HepG2 (cell line): Measurements from ENCODE around the gene MYL1. TPM values are rescaled to one million over a fixed set of nuclear protein-coding genes. Genes with fewer than 3 reads are reported as not detected.

Experiments
- ATAC-seq: fragments of 200-7000 bp; cut with Tn5 transposase; 3 replicates; pipeline ENCODE4 v1.9.1; 2020; ENCODE audit warnings: mild to moderate bottlenecking, moderate library complexity
- BruUV-seq: library from RNA; stranded (reverse); fragments of 400-500 nt; replicated peaks from 2 replicates; lab custom pipeline; 2021; lab: Mats Ljungman, UMichigan
- CTCF ChIA-PET: fragments of 300-600 bp; formaldehyde crosslinking; extraction: SDS; loops from one replicate; lab custom pipeline; 2021; ENCODE audit warnings: low total read pairs, inconsistent platforms, low intra/inter-chr PET ratio; lab: Yijun Ruan, JAX
- POLR2A ChIA-PET: fragments of 350-600 bp; sonication (Branson Sonifier 250); formaldehyde crosslinking; loops from one replicate; lab custom pipeline; 2020; ENCODE audit warnings: antibody characterized with exemption, inconsistent platforms; lab: Yijun Ruan, JAX
- DNase-seq: peaks from one replicate; pipeline ENCODE4 v3.0.0-alpha.2; 2015; ENCODE audit warnings: low spot score
- FAIRE-seq: peaks from 3 replicates; lab custom pipeline; 2011; peaks lifted over from hg19 to GRCh38; lab: Jason Lieb, UNC
- H2AFZ ChIP-seq: one replicate; pipeline ENCODE4 v1.6.1; 2011; ENCODE audit warnings: low read length, inconsistent platforms
- H3K27ac ChIP-seq: fragments of 300-600 bp; 3 replicates; pipeline ENCODE4 v1.8.0; 2011; ENCODE audit warnings: mixed run types, mild to moderate bottlenecking, mixed read lengths, low read length, inconsistent platforms; ENCODE audit not compliant: insufficient read depth; ENCODE audit errors: extremely low read length
- H3K27me3 ChIP-seq, 2 experiments: fragments of 200-600 bp in 1 of 2; 2 replicates in 1 of 2; 3 replicates in 1 of 2; pipeline versions ENCODE4 v1.6.0 to v1.8.0; 2011; ENCODE audit warnings: low read length in 2 of 2, mild to moderate bottlenecking in 2 of 2, moderate library complexity in 2 of 2, inconsistent platforms in 1 of 2; ENCODE audit not compliant: insufficient read depth in 2 of 2, control insufficient read depth in 1 of 2
- H3K36me3 ChIP-seq, 2 experiments: fragments of 200-600 bp in 1 of 2; replicated peaks in 1 of 2; 2 replicates in 1 of 2; 3 replicates in 1 of 2; pipeline versions ENCODE4 v1.5.1 to v1.8.0; 2011; ENCODE audit warnings: low read length in 2 of 2, inconsistent platforms in 1 of 2; ENCODE audit not compliant: insufficient read depth in 2 of 2, control insufficient read depth in 1 of 2
- H3K4me1 ChIP-seq: 2 replicates; pipeline ENCODE4 v1.5.1; 2012; ENCODE audit warnings: low read length, inconsistent platforms; ENCODE audit not compliant: insufficient read depth
- H3K4me2 ChIP-seq: 2 replicates; pipeline ENCODE4 v1.6.0; 2011; ENCODE audit warnings: low read depth, low read length, inconsistent platforms
- H3K4me3 ChIP-seq, 3 experiments: fragments of 200-600 bp in 1 of 3; sonication (generic), shearing (Covaris generic) in 1 of 3; replicated peaks in 1 of 3; 2 replicates each; pipeline ENCODE4 v1.5.1; 2011 to 2016; ENCODE audit warnings: low read length in 3 of 3, inconsistent platforms in 2 of 3, low read depth in 2 of 3, mild to moderate bottlenecking in 2 of 3, control low read depth in 1 of 3, mixed read lengths in 1 of 3; ENCODE audit not compliant: insufficient read depth in 1 of 3
- H3K79me2 ChIP-seq: one replicate; pipeline ENCODE4 v1.6.1; 2011; ENCODE audit warnings: low read length, inconsistent platforms; ENCODE audit not compliant: insufficient read depth
- H3K9ac ChIP-seq: 2 replicates; pipeline ENCODE4 v1.6.0; 2011; ENCODE audit warnings: mild to moderate bottlenecking, low read depth, low read length, inconsistent platforms; ENCODE audit not compliant: insufficient read depth
- H3K9me3 ChIP-seq: 2 replicates; pipeline ENCODE4 v1.5.1; 2012; ENCODE audit warnings: mild to moderate bottlenecking, low read length
- H4K20me1 ChIP-seq: 2 replicates; pipeline ENCODE4 v1.6.0; 2011; ENCODE audit warnings: inconsistent platforms, mild to moderate bottlenecking, low read length, moderate library complexity; ENCODE audit not compliant: insufficient read depth
- FOXA1 ChIP-seq, 2 experiments: fragments of 450-650 bp in 1 of 2; sonication (generic) in 1 of 2; formaldehyde crosslinking in 1 of 2; IDR thresholded peaks; 2 replicates each; pipeline versions ENCODE4 v1.4.0 to v1.6.1; 2016 to 2020; ENCODE audit warnings: missing genetic modification reagents in 1 of 2
- REXO4 ChIP-seq: sonication (generic); formaldehyde crosslinking; IDR thresholded peaks from 2 replicates; pipeline ENCODE4 v1.8.0; 2022; ENCODE audit warnings: missing genetic modification reagents, mild to moderate bottlenecking, borderline replicate concordance
- SIX1 ChIP-seq: sonication (generic); formaldehyde crosslinking; IDR thresholded peaks from 2 replicates; pipeline ENCODE4 v1.4.0; 2020; ENCODE audit warnings: missing genetic modification reagents, borderline replicate concordance
- XRCC5 ChIP-seq: fragments of 200-400 bp; formaldehyde crosslinking; optimal IDR thresholded peaks from 2 replicates; pipeline ENCODE3; 2017; ENCODE audit warnings: mild to moderate bottlenecking, low read length
- in situ Hi-C: cut with HindIII; loops from 2 replicates; pipeline ENCODE4 v1.10.0; 2017; ENCODE audit warnings: low pct_unique_long_range_greater_than_20kb; ENCODE audit not compliant: extremely low pct_ligation_motif_present
- intact Hi-C: fragments of 100-400 bp; cut with micrococcal nuclease; formaldehyde crosslinking; loops from one replicate; pipeline ENCODE4 v1.10.0; 2022; ENCODE audit not compliant: unreplicated experiment
- polyA plus RNA-seq, 8 experiments: library from polyadenylated mRNA; depleted of rRNA in 3 of 8; stranded (reverse) in 7 of 8; unstranded in 1 of 8; fragments of >200 nt; fragmentation: Illumina TruSeq in 4 of 8; extraction: Trizol in 4 of 8; gene quantifications; 2 replicates each; pipeline versions ENCODE4 v1.2.1 to v1.2.3, GENCODE V29; 2011 to 2016; ENCODE audit warnings: low read depth in 4 of 8, missing spikeins in 1 of 8, mixed read lengths in 1 of 8; ENCODE audit not compliant: insufficient read depth in 1 of 8
- total RNA-seq, 5 experiments: library from RNA; depleted of rRNA; stranded (reverse); fragments of >200 nt; fragmentation: Illumina TruSeq; extraction: Trizol; gene quantifications; 2 replicates each; pipeline ENCODE4 v1.2.3, GENCODE V29; 2016; ENCODE audit warnings: low read depth in 1 of 5
- TF ChIP-seq, protein P1 (sequence below): sonication (generic); formaldehyde crosslinking; IDR thresholded peaks from 2 replicates; pipeline ENCODE4 v1.4.0; 2020; ENCODE audit warnings: missing genetic modification reagents, borderline replicate concordance

The MYL1 gene
- total and polyA plus RNA-seq, 2 of the 13 experiments (the other 11 are each of a cell fraction or from before 2014, with no cell fraction given) = not detected

DNA sequence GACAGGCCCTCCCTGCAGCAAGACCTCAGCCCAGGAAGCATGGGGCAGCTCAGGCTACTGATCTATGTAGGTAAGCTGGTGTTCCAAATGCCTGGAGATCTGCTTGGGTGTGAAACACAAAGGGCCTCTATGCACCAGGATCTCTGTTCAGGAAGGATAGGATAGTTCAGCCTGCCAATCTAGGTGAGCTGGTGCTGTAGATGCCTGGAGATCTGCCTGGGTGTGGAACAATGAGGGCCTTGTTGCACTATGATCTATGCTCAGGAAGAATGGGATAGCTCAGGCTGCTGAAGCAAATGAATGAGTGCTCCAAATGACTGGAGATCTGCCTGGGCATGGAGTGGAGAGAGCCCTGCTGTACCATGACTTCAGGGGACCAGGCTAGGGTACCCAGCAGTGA lies 48.9 kb upstream of the MYL1 start:
- Histone ChIP-seq H4K20me1 (no peaks in the 10 kb centered on the region), H3K27me3 (peaks cover 0 to 4% of the 10 kb centered on the region in 2 experiments; a peak in 1 of 5 replicates), H3K4me3 (no peak overlapping the region), H3K4me2 (no peak overlapping the region), H3K27ac (no peak overlapping the region), H3K9me3 (no peaks in the 10 kb centered on the region), H3K4me1 (peaks cover 13% of the 10 kb centered on the region; the same call in 1 of the 2 replicates), H3K9ac (no peak overlapping the region), H3K36me3 (no peaks in the 10 kb centered on the region), H2AFZ (no peak overlapping the region), H3K79me2 (no peaks in the 10 kb centered on the region)
- ChIA-PET CTCF (no interaction called here), POLR2A (no interaction called here)
- ATAC-seq (peak; percentile 95), FAIRE-seq (no peak), DNase-seq (peak; percentile 63)
- no TSS peak for BruUV-seq
- intact Hi-C loops (no loop called here), in situ Hi-C loops (no loop called here)
- TF ChIP-seq, protein P1, sequence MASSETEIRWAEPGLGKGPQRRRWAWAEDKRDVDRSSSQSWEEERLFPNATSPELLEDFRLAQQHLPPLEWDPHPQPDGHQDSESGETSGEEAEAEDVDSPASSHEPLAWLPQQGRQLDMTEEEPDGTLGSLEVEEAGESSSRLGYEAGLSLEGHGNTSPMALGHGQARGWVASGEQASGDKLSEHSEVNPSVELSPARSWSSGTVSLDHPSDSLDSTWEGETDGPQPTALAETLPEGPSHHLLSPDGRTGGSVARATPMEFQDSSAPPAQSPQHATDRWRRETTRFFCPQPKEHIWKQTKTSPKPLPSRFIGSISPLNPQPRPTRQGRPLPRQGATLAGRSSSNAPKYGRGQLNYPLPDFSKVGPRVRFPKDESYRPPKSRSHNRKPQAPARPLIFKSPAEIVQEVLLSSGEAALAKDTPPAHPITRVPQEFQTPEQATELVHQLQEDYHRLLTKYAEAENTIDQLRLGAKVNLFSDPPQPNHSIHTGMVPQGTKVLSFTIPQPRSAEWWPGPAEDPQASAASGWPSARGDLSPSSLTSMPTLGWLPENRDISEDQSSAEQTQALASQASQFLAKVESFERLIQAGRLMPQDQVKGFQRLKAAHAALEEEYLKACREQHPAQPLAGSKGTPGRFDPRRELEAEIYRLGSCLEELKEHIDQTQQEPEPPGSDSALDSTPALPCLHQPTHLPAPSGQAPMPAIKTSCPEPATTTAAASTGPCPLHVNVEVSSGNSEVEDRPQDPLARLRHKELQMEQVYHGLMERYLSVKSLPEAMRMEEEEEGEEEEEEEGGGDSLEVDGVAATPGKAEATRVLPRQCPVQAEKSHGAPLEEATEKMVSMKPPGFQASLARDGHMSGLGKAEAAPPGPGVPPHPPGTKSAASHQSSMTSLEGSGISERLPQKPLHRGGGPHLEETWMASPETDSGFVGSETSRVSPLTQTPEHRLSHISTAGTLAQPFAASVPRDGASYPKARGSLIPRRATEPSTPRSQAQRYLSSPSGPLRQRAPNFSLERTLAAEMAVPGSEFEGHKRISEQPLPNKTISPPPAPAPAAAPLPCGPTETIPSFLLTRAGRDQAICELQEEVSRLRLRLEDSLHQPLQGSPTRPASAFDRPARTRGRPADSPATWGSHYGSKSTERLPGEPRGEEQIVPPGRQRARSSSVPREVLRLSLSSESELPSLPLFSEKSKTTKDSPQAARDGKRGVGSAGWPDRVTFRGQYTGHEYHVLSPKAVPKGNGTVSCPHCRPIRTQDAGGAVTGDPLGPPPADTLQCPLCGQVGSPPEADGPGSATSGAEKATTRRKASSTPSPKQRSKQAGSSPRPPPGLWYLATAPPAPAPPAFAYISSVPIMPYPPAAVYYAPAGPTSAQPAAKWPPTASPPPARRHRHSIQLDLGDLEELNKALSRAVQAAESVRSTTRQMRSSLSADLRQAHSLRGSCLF (CRISPR knock-in tag) = no peak
- TF ChIP-seq XRCC5 (peak; percentile 59), REXO4 (CRISPR knock-in tag) (no peak), FOXA1 (IDR thresholded peaks at IDR 0.05) (no peak), FOXA1 (CRISPR knock-in tag; IDR thresholded peaks at IDR 0.05) (no peak), SIX1 (CRISPR knock-in tag) (no peak)
